ENCODE data around the gene PDE4D. TPM values are rescaled to one million over a fixed set of nuclear protein-coding genes. Genes with fewer than 3 reads are reported as not detected.
A peak's percentile ranks its signal among the peaks of the same experiment; 100 is the strongest.

The PDE4D gene
- total RNA-seq, 1 donor from 2014 or later, result 47.7 TPM

- intact Hi-C loops (cut with micrococcal nuclease), result loop anchor here (5.0 kb wide), 2 partner anchors 152 to 482 kb away; no protein-coding TSS in a partner anchor
- H3K4me3 Mint-ChIP-seq, result no peak overlapping the region
- H3K36me3 Mint-ChIP-seq (ENCODE audit: low read depth), result no peaks in the 10 kb centered on the region
- no peak for DNase-seq
- peaks cover 44% of the 10 kb centered on the region for H3K27me3 Mint-ChIP-seq
- H3K9me3 Mint-ChIP-seq, result no peaks in the 10 kb centered on the region
- no peaks in the 10 kb centered on the region for H3K4me1 Mint-ChIP-seq
- no peak overlapping the region for H3K27ac Mint-ChIP-seq
Observed at GRCh38 chr5:59368951-59369350, 524.6 kb downstream of the PDE4D start.

DNA sequence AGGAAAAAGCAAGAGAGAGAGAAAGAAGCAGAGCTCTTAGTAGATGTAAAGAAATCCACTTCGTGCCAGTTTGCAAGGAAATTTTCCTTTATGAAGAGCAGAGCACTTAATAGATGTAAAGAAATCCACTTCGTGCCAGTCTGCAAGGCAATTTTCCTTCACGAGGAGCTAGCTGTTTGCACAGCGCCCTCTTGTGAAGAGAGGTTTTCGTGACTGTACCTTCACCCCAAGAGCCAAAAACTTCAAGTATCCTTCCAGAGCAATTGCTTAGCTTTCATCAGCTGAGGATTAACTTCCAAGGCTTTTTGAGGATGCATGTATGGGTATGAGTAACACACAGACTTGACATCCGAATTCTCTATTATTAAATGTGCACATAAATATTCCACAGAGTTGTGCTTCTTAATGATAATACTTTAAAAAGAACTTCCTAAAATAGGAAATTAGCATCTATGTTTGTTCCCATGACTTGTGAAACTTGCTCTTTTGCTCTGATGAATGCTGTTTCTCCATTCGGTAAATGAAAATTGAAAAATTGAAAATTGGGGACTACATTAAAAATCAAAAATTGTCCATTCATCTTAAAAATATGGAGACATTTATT lies 525.6 kb downstream of the PDE4D start:
- no peaks in the 10 kb centered on the region for H3K36me3 Mint-ChIP-seq (ENCODE audit: low read depth)
- H3K27me3 Mint-ChIP-seq, result peaks cover 44% of the 10 kb centered on the region
- H3K4me1 Mint-ChIP-seq, result no peaks in the 10 kb centered on the region
- no peaks in the 10 kb centered on the region for H3K9me3 Mint-ChIP-seq
- H3K27ac Mint-ChIP-seq, result no peak overlapping the region
- DNase-seq, result peak; percentile 84
- H3K4me3 Mint-ChIP-seq, result no peak overlapping the region
- intact Hi-C loops (cut with micrococcal nuclease), result loop anchor here (1.0 to 5.0 kb wide), 3 partner anchors 151 to 481 kb away; no protein-coding TSS in a partner anchor

- Mint-ChIP-seq H3K27me3 (peaks cover 46% of the 10 kb centered on the region), H3K9me3 (no peaks in the 10 kb centered on the region), H3K27ac (no peak overlapping the region), H3K4me3 (no peak overlapping the region), H3K36me3 (ENCODE audit: low read depth) (no peaks in the 10 kb centered on the region), H3K4me1 (no peaks in the 10 kb centered on the region)
- intact Hi-C loops (cut with micrococcal nuclease), result loop anchor here (1.0 to 5.0 kb wide), 3 partner anchors 149 to 479 kb away; no protein-coding TSS in a partner anchor
- no peak for DNase-seq
Observed at GRCh38 chr5:59366784-59367183, 526.7 kb downstream of the PDE4D start.

- Mint-ChIP-seq H3K27ac (no peak overlapping the region), H3K4me3 (no peak overlapping the region), H3K4me1 (no peaks in the 10 kb centered on the region), H3K36me3 (ENCODE audit: low read depth) (no peaks in the 10 kb centered on the region), H3K27me3 (peaks cover 40% of the 10 kb centered on the region), H3K9me3 (no peaks in the 10 kb centered on the region)
- intact Hi-C loops (cut with micrococcal nuclease), result no loop called here
- no peak for DNase-seq
Observed at GRCh38 chr5:59362438-59362837, 531.1 kb downstream of the PDE4D start.

- intact Hi-C loops (cut with micrococcal nuclease), result no loop called here
- Mint-ChIP-seq H3K4me1 (no peaks in the 10 kb centered on the region), H3K9me3 (no peaks in the 10 kb centered on the region), H3K27ac (no peak overlapping the region), H3K27me3 (peaks cover 39% of the 10 kb centered on the region), H3K4me3 (no peak overlapping the region), H3K36me3 (ENCODE audit: low read depth) (no peaks in the 10 kb centered on the region)
- DNase-seq, result no peak
Observed at GRCh38 chr5:59361454-59361853, 532.1 kb downstream of the PDE4D start.

DNA sequence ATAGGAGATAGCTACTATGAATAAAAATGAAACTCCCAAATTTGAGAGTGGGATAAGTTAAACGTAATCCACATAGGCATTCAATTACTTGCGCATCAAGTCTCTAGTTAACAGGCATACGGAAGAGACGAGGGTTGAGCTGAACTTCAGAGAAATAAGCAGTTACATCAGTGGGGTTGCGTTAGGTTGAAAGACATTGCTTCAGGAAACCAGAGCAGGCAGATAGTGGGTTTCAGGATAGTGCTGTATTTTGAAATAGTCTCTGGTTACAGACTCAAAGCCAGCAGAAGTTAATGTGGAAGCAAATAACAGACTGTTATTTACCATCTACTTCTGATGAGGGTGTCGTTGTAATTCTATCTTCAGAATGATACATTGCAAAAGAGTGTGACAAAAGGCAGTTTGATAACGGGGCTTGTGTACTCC lies 533.4 kb downstream of the PDE4D start:
- intact Hi-C loops (cut with micrococcal nuclease), result no loop called here
- Mint-ChIP-seq H3K27ac (no peak overlapping the region), H3K4me1 (no peaks in the 10 kb centered on the region), H3K4me3 (no peak overlapping the region), H3K27me3 (peaks cover 33% of the 10 kb centered on the region), H3K9me3 (no peaks in the 10 kb centered on the region), H3K36me3 (ENCODE audit: low read depth) (no peaks in the 10 kb centered on the region)
- no peak for DNase-seq

GRCh38 chr5:59358005-59358861 lies 535.3 kb downstream of the PDE4D start:
- H3K36me3 Mint-ChIP-seq (ENCODE audit: low read depth), result no peaks in the 10 kb centered on the region
- H3K4me1 Mint-ChIP-seq, result no peaks in the 10 kb centered on the region
- no peaks in the 10 kb centered on the region for H3K9me3 Mint-ChIP-seq
- no peak overlapping the region for H3K27ac Mint-ChIP-seq
- intact Hi-C loops (cut with micrococcal nuclease), result no loop called here
- H3K27me3 Mint-ChIP-seq, result peaks cover 33% of the 10 kb centered on the region
- DNase-seq, result no peak
- no peak overlapping the region for H3K4me3 Mint-ChIP-seq

GRCh38 chr5:59357381-59357977 lies 536.0 kb downstream of the PDE4D start:
- intact Hi-C loops (cut with micrococcal nuclease), result no loop called here
- no peak for DNase-seq
- no peaks in the 10 kb centered on the region for H3K4me1 Mint-ChIP-seq

GRCh38 chr5:59356813-59357380 lies 536.6 kb downstream of the PDE4D start:
- Mint-ChIP-seq H3K27ac (no peak overlapping the region), H3K9me3 (no peaks in the 10 kb centered on the region), H3K4me1 (no peaks in the 10 kb centered on the region), H3K4me3 (no peak overlapping the region), H3K27me3 (peaks cover 32% of the 10 kb centered on the region), H3K36me3 (ENCODE audit: low read depth) (no peaks in the 10 kb centered on the region)
- intact Hi-C loops (cut with micrococcal nuclease), result no loop called here
- DNase-seq, result no peak

More at GRCh38 chr5:59357381-59357977, 536.0 kb downstream of the PDE4D start:
- H3K36me3 Mint-ChIP-seq (ENCODE audit: low read depth), result no peaks in the 10 kb centered on the region
- no peaks in the 10 kb centered on the region for H3K9me3 Mint-ChIP-seq
- H3K27me3 Mint-ChIP-seq, result peaks cover 29% of the 10 kb centered on the region
- H3K27ac Mint-ChIP-seq, result no peak overlapping the region
- no peak overlapping the region for H3K4me3 Mint-ChIP-seq

DNA sequence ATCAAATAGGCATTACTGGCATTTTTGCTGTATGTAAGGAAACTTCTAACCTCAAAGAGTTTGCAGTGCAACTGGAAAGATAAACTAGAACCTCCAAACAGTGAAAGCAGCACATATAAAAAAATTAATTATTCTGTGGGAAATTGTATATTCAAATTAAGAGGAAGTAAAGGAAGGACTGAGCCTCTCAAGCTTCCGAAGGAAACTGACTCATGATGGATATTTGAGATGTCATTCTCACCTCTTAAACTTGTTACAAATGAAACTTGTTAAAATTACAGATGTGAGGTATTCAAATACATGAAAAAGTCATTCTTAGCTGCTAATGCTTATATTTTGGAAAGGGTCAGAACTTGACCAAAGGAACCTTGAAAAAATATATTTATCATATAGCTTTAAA lies 538.7 kb downstream of the PDE4D start:
- Mint-ChIP-seq H3K9me3 (no peaks in the 10 kb centered on the region), H3K27me3 (peaks cover 36% of the 10 kb centered on the region), H3K27ac (no peak overlapping the region), H3K4me3 (no peak overlapping the region), H3K36me3 (ENCODE audit: low read depth) (no peaks in the 10 kb centered on the region), H3K4me1 (no peaks in the 10 kb centered on the region)
- intact Hi-C loops (cut with micrococcal nuclease), result no loop called here
- no peak for DNase-seq

GRCh38 chr5:59354274-59354673 lies 539.3 kb downstream of the PDE4D start:
- H3K27me3 Mint-ChIP-seq, result peaks cover 35% of the 10 kb centered on the region
- no peaks in the 10 kb centered on the region for H3K9me3 Mint-ChIP-seq
- no peak for DNase-seq
- H3K4me1 Mint-ChIP-seq, result no peaks in the 10 kb centered on the region
- no peak overlapping the region for H3K27ac Mint-ChIP-seq
- no peak overlapping the region for H3K4me3 Mint-ChIP-seq
- intact Hi-C loops (cut with micrococcal nuclease), result no loop called here
- H3K36me3 Mint-ChIP-seq (ENCODE audit: low read depth), result no peaks in the 10 kb centered on the region

DNA sequence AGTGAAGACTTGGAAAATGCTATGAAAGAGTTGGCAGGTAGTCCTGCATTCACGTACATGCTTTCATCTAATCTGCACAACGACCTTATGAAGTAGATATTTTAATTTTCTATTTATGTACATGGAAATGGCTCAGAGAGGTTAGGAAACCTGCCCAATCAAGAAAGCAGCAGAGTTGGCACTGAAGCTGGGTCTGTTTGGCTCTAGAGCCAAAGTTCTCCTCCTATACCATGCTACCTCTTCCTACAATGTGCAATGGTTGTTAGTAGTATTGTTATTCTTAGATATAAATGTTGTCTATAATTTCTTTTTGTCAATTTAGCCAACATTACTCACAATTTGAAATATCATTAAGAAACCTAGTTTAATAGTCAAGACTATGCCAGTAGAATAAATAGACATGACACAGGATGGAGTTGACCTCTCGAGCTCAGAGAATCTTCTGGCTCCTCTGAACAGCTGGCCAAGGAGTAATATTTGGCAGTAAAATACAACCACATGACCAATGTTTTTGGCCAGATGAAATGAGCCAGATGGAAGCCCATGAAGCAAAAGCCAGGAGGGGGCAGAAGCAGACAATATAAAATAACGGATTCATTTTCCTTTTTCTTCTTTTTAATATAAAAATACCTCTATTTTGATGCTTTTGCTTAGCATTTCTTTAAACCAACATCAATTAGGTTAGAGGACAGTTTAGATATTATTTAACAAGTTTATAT lies 542.3 kb downstream of the PDE4D start:
- intact Hi-C loops (cut with micrococcal nuclease), result no loop called here

DNA sequence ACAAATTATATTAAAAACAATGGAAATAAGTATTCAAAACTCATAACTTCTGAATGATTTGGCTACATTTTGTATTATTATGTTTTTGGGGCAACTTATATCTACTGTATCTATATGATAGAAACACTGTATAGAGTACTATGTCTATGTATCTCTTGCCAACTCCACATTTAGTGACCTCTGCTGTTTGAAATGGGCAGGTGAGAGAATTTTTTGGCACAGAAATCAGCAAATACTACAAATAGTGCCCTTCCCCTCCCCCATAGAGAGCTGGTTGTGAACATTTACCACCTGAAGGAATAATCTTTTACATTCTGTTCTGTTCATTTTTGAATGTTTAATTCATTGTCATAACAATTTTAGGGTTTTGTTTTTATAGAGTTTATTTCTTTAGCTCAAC lies 545.3 kb downstream of the PDE4D start:
- Mint-ChIP-seq H3K27ac (no peak overlapping the region), H3K4me1 (no peaks in the 10 kb centered on the region), H3K27me3 (peaks cover 37% of the 10 kb centered on the region), H3K4me3 (no peak overlapping the region), H3K9me3 (no peaks in the 10 kb centered on the region), H3K36me3 (ENCODE audit: low read depth) (no peaks in the 10 kb centered on the region)
- no peak for DNase-seq
- intact Hi-C loops (cut with micrococcal nuclease), result no loop called here

More for the DNA sequence above, 542.3 kb downstream of the PDE4D start:
- Mint-ChIP-seq H3K4me1 (no peaks in the 10 kb centered on the region), H3K4me3 (no peak overlapping the region), H3K27me3 (peaks cover 41% of the 10 kb centered on the region), H3K36me3 (ENCODE audit: low read depth) (no peaks in the 10 kb centered on the region), H3K9me3 (no peaks in the 10 kb centered on the region), H3K27ac (no peak overlapping the region)
- no peak for DNase-seq

Data from activated CD4-positive, alpha-beta T cell treated with anti-CD3 and anti-CD28 coated beads, Interleukin-2, amount 10 ng/mL, durations not matched to agents 24 days and 14 days (primary cell).